Stimulated activated CD8-positive, alpha-beta memory T cell treated with anti-CD3 and anti-CD28 coated beads, Interleukin-4, amount 100 ng/mL, for 4 hours (primary cell): ENCODE data around the gene TPM1.
"Not testable (repeated sequence)": the region's sequence is repeated elsewhere in the genome, so short reads cannot be mapped to it uniquely, and the experiment has no call there.

Source experiments
- DNase-seq, 2 donors: peaks; one replicate each; pipeline ENCODE4 v3.0.0-alpha.2; 2020; ENCODE audit warnings: low read depth in 2 of 2, low spot score in 1 of 2

Gene TPM1

DNA sequence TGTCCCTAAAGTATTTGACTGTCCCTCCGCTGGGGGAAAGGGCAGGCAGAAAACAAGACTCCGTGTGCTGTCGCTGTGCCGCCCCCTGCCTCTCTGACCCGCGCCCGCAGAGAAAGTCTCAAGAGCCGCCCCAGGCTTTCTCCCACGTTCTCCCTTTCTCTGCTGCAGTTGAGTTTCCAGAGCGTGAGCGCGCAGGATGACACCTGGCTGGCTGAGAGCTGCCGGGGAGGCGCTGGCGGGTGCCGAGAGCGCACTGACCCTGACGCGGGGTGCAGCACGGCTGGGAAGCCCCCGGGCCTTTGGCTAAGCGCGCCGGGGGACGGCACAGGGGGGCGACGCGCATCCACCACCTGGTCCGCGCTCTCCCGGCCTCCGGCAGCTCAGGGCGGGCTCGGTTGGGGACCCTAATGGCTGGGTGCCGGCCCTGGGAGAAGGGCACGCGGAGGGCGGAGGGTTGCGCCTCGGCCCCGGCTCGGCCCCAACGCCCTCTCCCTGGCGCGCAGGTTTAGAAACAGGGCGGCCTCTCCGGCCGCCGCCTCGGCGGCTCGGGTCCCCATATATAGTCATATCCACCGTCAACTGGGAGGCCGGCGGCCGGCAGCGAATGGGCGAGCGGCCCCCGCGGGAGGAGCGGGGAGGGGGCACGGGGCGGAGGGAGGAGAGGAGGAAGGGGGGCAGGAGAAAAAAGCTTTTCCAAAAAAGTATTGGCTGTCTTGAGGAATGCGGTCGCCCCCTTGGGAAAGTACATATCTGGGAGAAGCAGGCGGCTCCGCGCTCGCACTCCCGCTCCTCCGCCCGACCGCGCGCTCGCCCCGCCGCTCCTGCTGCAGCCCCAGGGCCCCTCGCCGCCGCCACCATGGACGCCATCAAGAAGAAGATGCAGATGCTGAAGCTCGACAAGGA is at the start of gene TPM1:
Gene TPM1 (plus strand): TSS at position 774 of the 903 bp plus-strand sequence. CDS start 83 bp downstream, at position 857.
- no peak for DNase-seq

DNA sequence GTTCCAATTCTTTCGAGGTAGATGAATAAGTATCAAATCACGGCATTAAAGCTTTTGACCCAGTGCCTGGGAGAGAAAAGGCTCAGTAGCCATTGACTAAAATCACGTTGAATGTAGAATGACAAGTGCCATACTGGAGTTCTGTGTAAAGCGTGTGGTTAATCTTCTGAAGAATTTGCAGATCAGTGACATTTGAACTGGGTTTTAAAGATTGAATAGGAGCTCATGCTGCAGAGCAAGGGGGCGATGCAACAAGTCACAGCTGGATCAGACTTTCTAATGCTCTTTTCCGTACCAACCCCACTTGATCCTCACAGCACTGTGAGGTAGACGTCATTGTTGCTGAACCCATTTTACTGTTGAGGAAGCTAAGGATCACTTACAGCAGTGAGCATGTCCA is 49.5 kb upstream of the TPM1 start:
- no peak for DNase-seq

DNA sequence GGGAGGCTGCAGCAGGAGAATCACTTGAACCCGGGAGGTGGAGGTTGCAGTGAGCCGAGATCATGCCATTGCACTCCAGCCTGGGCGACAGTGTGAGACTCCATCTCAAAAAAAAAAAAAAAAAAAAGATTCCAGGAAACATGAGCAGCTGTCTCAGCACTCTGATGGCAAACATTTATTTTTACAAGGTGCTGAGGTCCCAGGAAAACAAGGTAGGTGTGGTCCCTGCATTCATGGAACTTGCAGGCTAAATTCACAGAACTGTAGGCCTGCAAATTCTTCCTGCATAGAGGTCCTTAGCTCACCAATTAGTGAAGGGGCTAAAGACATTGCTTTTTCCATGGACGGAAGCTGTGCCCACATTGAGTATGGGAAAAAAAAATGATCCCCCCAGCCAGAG is 48.9 kb upstream of the TPM1 start:
- DNase-seq: not testable (repeated sequence)

DNA sequence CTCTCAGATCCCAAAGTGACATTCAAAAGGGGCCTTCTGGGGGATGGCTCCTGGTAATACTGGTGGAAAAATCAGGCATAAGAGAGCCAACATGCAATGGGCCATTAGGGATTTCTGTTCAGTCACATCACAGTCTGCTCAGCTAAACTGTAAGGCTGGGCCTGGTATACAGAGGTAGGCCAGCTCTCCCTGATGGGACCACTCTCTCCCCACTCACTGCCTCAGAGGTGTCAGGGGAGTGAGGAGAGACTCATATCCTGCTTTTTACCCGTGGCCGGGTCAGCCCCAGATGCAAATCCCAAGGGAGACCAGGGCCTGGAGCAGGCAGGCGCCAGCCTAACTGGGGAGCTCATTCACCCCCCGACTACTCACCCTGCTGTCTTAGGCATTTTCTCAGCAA is 48.1 kb upstream of the TPM1 start:
- DNase-seq: no peak

DNA sequence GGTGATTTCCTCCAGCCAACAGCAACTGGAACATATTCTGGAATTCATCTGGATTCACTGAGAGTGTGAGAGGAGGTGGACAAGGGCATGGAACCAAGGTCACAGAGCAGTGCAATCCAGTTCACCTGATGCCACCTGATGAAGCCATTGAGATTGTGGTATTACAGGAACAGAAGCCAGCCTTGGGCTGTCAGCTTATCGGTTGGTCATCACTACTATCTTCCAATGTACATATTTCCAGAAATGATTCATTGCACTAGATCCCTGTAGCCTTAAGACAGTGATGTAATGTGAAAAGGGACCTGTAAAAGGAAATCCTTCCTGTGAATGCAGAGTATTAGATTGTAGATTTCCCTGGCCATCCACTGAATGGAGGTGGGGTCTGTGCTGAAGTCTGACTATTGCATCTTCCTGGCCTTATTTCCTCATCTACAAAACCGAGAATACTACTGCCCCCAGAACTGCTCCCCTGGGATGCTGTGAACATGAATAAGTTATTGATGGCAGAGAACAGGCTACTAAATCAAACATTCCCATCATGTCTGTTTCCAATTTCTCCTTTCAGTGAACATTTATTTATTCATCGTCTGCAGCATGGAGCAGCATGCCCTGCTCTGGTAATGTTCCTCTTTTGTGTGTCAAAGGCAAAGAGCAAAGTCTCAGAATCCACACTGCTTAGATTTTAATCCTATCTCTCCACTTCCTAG is 47.4 kb upstream of the TPM1 start:
- no peak for DNase-seq

DNA sequence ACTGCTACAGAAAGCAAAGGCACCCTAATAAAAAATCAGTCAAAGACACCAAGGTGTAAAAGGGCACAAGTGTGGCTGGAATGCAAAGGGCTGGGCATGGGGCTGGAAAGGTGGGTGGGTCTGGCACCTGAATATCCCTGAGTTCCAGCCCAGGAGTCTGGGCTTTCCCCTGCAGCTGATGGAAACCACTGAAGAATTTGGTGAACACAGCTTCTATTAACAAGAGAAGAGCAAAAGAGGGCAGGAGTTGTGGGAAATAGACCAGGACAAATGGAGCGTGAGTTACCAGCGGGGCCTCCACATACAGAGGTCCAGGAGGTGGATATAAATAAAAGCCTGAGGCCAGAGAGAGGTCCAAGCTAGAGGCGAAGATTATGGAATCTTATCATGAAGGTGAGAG is 45.1 kb upstream of the TPM1 start:
- no peak for DNase-seq

DNA sequence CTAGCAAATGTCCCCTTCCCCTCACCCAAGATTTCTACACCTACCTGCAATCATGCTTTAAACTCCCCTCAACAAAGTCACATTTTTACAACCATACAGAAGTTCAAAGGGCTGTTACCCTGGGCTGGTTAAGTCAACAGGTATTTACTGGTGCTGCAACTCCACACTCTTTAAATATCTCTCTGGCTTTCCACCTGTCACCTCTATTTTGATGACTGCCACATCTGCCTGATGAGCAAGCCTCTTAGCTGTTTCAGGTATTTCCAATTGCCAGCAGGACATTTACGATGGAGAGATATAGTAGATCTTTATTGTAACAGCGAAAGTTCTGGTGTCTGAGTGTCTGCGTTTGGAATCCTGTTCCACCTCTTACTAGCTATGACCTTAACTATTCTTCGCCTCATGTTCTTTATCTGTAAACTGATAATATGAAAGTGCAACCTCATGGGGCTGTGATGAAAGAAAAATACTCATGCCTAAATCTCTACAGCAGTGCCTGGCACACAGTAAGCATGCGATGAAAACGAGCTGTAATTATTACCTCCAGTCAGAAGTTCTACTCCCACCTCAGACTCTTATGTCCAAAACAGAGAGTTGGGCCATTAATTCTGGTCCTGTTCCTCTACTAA is 44.2 kb upstream of the TPM1 start:
- no peak for DNase-seq

DNA sequence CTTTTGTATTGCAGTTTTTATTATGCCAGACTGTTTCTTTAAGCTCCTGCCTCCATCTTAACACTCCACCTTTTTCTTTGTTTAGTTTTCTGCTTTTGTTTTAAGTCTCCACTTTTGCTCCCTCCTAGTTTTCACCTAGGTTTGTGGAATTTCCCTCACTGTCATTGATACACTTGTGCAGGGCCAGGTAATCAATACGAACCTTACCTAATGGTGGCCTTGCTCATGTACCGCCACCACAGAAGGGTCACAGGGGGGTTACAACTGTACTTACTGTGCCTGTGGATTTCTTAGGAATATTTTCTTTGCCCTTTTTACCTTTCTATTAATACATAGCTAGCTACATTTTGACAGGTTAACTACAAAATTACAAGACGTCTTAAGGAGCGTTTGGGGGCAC is 43.4 kb upstream of the TPM1 start:
- DNase-seq: no peak

DNA sequence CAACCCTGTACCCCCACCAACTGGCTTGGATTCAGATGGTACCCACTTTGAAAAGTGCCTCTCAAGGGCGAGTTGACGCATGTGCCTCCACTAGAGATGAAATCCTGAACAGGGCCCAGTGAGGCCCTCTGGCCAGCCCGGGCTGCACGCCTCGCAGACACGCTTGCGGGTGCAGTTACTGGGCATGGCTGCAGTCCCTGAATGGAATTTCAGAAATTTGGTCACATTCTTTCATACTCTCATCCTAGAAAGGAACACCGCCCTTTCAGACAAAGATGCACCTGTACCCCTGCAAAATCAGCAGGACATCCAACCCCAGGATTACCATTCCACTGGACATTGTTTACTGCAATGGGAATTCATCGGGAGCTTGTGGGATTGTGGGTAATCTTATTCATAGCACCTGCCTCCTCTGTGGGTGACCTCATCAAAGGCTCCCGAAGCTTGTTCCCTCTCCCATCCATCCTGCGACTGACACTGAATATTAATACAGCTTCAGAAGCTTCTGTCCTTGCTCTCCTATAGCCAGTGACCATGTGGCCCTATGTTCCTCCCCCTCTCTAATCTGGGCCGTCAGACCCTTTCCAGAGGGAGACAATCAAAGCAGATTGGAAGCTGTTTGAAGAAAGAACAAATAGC is 42.5 kb upstream of the TPM1 start:
- no peak for DNase-seq

DNA sequence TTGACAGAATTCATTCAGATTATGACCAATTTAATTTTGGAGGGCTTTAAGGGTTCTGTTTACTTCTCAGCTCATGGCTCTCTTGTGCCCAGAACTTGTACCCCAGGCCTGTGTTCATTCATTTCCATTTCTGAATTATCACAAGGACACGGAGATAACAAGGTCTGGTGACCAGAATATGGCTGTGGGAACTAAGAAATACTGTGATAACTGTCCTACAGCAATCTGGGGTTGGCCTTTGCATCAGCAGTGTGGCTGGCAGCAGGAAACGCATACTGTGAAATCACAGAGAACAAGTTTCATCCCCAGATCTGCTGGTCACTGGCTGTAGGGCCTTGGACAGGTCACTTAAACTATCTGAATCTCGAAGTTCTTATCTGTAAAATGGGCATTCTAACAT is 41.8 kb upstream of the TPM1 start:
- no peak for DNase-seq

DNA sequence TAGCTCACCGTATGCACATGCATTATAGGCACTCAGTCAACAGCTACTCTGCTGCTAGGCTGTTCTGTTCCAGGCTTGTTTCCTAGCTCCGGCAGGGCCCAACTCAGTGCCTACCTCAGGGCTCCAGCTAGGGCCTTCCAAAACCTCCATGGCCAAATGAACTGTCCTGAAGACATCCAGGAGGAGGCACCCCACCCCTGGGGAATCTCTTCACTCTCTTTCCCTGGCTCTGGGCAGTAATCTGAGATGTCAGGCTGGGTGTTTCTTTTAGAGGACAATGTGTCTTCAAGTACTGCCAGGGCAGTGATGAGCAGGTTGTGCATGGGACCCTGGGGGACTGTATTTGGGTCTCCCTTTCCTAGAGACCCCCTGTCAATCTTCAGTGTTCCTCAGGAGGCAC is 38.3 kb upstream of the TPM1 start:
- DNase-seq: no peak

DNA sequence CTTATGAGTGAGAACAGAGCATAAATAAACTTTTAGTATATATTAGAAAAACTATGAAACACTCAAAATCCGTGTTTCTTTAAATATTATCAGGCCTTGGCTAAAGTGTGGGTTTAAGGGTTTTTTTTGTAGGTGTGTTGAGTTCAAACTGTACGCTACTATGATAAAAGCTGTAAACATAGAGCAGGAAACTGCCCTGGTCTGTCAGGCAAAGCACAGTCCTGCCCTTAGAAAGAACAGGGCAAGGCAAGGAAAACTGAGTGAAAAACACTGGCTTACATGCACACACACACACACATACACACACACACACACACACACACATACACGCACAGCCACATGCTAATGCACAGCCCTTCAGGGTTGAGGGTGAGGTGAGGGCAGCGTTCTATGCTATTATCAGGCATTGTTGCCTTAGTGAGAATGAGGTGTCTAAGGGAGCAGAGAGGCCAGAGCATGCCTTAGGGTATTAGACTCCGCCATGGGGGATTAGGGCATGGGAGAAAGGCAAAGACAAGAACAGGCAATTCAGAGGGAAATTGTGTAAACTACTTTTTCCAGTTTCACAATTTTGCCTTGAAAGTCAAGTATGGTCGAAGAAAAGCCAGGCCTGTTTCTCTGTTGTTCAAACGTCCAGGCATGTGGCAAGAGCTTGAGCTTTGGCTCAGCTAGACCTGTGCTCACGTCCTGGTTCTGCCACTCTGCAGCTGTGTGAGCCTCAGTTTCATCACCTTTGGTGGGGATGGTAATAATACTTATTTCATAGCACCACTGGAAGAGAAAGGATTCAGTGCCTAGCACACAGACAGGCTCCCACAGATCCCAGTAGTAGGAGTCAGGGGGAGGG is 36.3 kb upstream of the TPM1 start:
- DNase-seq: no peak

DNA sequence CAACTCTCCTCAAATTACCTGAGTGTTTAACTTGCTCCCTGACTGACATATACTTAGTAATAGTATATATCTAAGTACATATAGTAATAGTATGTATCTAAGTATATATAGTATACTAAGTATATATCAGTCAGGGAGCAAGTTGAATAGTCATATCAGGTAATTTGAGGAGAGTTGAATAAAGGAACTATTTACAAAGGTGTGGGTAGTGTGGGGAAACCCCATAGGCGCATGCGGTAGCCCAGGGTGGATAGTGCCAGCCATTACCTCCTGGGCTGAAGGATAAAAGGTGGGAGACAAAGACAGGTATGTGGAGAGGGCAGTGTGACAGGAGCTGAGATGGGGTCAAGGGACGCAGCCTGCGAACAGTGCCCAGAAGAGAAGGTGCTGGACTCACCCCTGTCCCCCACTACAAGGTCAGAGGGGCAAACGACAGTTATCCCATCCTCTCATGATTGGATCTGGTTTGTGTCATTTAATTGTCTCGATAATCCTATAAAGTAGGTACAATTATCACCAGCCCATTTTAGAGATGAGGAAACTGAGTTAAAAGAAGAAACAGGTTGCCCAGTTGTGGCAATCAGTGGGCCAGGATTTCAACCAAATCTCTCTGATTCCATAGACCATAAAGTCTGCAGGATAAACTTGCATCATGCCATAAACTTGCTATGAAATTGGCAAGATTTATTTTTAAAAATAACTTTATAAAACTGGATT is 34.1 kb upstream of the TPM1 start:
- DNase-seq: no peak

DNA sequence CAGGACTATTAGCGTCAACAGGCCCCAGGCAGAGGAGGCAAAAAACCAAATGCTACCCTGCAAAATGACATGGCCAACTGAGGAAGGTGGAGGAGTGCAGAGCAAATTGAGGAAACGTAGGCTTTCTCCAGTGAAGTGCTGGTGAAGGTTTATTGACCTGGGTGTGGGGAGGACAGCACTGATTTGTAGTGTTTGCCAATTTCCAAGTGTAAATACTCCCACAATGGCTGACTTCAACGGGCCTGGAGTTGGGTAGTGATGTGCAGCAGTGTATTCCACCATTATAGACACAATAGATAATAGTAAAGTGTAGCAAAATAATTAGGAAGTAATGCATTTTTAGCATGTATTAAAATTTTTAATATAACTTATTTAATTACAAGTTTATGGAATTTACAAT is 32.2 kb upstream of the TPM1 start:
- no peak for DNase-seq

DNA sequence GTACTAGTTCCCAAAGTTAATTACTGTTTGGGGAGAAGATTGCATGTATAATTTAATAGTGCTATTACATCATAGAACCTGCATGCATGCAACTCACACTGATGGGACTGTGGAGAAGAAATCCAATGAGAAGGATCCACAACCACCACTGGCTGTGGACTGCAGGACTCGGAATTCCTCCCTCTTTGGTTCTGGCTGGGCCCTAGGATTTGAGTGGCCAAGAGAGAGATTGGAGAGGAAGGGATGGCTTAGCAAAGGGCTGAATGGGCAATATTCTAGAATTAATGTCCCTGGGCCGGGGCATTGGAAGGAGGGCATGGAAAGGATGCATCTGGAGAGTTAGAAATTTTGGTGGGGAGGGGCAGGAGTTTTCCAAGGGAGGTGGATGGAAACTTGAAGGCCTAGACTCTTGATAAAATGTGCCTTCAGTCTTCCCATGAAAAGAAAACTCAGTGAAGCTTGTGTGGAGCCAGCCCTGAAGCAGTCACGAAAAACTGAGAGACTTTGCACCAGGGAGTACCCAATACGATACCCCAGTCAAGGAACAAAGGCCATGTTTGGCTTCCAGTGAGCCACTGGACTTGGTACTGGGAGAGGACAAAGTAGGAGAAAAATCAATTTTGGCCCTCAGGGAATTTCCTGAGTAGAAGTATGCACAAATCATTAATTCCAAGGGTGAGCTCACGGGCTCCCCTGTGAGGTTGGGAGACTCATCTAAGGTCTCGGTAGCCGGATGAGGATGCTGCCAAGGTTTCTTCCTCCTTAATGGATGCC is 31.4 kb upstream of the TPM1 start:
- DNase-seq: no peak

DNA sequence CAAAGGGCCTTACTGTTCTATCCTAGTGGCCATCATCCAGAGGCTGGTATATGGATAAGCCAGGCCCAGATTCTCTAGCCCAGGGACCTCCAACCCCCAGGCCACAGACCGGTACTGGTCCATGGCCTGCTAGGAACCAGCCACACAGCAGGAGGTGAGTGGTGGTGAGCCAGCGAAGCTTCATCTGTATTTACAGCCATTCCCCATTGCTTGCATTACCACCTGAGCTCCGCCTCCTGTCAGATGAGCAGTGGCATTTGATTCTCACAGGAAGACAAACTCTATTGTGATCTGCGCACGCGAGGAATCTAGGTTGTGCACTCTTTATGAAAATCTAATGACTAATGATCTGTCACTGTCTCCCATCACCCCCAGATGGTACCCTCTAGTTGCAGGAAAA is 30.1 kb upstream of the TPM1 start:
- no peak for DNase-seq

DNA sequence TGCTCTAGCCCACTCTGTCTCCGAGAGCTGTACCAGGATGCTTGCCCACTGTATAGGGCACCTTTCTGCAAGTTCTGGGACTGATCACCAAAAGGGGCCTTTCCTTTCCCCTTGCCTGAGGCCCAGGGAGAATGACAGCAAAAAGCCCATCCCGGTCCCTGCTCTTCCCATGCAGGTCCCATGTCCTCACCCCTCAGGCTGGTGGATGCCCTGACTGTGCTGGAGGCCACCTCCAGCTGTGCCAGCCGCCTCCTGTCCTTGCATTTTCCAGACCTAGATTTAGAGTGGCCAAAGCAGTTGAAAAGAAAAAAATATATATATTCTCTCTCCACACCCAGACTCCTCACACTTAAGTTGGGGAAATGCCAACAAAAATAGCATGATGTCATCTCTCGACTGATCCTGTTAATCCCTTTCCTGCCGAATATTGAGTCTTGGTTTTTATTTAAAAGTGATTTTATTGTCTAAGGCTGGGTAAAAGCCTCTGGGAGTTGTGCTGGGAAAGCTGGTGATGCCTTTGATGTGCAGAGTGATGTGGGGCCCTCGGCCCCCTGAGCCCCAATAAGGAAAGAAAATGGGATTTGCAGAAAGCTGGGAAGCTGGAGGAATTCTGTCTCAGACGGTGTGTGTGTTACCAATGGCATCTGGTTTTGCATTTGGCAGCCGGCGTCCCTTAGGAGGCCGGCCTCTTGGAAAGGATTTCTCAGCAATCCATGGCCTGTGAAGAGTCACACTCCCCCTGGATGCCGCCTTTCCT is 29.3 kb upstream of the TPM1 start:
- no peak for DNase-seq

DNA sequence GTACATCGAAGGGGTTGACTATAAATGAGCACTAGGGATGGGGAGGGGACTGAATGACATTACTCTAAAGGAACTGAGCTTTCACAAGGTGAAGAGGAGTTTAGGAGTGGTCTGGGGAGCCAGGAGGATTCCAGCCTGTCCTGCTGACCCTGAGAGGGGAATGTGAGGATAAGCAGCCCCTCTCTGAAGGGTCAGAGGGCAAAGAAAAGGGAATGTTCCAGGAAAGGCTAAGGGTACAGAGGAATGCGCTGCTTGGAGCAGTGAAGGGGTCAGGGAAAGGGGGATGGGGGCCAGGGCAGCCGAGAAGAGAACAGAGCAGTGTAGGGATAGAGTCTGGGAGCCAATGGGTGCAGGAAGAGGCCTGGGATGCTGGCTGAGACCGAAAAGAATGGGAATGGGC is 28.0 kb upstream of the TPM1 start:
- DNase-seq: no peak

DNA sequence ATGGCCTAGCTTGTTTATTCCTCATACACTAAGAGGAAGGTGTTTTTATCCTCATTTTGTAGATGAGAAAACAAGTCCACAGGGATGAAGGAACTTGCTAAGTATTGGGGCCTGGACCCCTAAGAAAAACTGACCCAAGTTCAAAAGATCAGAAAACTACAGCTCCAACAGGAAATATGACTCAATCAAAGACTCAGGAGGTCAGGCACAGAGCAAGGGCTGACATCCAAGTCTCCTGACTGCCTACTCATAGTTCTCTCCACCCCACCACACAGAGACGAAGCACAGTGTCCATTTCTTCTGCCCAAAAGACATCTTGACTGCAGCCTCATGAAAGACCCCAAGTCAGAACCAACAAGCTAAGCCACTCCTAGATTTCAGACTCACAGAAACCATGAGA is 26.9 kb upstream of the TPM1 start:
- no peak for DNase-seq
